Suppressor macrophage (primary cell): ENCODE measurements around the gene FAM20C.
A peak's percentile ranks its signal among the peaks of the same experiment; 100 is the strongest.

Experiments used
- DNase-seq, 4 experiments: peaks; one replicate each; pipeline ENCODE4 v3.0.0-alpha.2; 2020 to 2022

The FAM20C gene

GRCh38 chr7:258476-259190 lies 66.3 kb downstream of the FAM20C start:
- DNase-seq = no peak

- no peak for DNase-seq
Measured at GRCh38 chr7:259191-259505, 66.8 kb downstream of the FAM20C start.

- DNase-seq = peak in 1 of 4 experiments; percentile 1
Measured at GRCh38 chr7:259751-260405, 67.5 kb downstream of the FAM20C start.

DNA sequence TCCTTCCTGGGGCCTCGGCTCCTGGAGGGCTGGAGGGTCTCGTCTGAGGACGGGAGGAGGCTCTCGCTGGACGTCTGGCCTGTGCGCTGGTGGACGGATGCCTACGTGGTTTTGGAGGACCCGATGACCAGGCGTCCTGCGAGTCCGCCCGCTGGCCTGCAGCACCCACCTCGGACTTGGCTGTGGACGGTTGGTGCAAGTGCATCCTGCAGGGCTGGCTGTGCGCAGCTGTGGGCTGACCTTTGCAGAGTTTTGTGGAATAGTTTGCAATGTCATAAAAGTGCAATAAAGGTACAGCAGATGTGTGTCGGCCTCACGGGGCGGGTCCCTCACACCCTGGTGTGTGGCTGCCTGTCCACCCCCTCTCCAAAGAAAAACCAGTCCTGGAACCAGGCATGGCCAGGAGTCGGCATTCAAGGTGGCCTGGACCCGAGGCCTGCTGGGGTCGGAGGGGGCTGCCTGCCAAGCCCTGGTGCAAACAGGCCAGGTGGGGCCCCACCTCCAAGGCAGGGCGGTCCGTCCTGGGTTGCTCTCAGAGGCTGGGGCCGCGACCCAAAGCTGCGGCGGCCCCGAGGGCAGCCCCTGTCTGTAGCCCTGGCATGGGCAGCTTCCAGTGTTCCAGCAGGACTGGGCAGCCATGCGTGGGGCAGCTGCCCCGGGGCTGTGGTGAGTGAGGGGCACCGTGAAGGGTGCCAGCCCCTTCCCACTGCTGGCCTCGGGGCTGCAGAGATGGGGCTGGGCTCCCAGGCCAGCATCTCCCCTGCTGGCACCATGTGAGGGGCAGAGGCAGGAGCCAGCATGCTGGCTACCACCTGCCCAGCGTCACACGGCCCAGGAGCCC lies 68.3 kb downstream of the FAM20C start:
- DNase-seq = peak in 1 of 4 experiments; percentile 4

GRCh38 chr7:261341-262250 lies 69.2 kb downstream of the FAM20C start:
- DNase-seq = peak in 3 of 4 experiments; percentile 3 to 42 (median 6)

DNA sequence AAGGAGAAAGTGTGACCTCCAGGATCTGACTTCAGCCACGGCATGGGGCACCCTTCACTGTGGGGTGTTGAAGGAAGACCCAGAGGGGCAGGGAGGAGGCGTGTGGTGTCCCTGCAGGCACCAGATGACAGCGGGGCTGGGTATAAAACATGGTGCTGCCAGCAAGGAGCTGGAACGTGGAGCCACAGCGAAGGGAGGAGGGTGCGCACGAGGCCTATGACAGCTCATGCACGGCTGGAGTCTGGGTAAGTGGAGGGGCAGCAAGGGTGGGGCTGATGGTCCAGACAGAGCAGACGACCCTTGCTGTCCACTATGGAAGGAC lies 69.8 kb downstream of the FAM20C start:
- DNase-seq = peak in 2 of 4 experiments; percentile 4 to 17

DNA sequence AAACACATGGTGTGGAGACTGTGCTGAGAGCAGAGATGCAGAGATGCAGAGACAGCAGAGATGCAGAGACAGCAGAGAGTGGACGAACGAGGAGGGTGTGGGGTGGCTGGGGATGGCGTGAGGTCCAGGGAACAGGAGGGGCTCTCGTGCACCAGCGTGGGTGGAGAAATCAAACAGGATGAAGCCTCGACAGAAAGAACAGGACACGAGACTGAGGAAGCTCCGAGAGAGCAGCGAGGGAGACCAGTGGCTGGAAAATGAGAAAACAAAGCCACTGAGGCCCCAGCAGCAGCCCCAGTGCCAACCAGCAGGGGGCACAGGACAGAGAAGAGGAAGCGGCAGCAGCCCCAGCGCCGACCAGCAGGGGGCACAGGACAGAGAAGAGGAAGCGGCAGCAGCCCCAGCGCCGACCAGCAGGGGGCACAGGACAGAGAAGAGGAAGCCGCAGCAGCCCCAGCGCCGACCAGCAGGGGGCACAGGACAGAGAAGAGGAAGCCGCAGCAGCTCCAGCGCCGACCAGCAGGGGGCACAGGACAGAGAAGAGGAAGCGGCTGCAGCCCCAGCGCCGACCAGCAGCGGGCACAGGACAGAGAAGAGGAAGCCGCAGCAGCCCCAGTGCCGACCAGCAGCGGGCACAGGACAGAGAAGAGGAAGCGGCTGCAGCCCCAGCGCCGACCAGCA lies 70.4 kb downstream of the FAM20C start:
- peak in 2 of 4 experiments; percentile 6 to 43 for DNase-seq

GRCh38 chr7:263483-264351 lies 71.3 kb downstream of the FAM20C start:
- DNase-seq = peak in 3 of 4 experiments; percentile 45 to 55 (median 53)

GRCh38 chr7:264541-265191 lies 72.3 kb downstream of the FAM20C start:
- DNase-seq = peak in 3 of 4 experiments; percentile 24 to 36 (median 25)

DNA sequence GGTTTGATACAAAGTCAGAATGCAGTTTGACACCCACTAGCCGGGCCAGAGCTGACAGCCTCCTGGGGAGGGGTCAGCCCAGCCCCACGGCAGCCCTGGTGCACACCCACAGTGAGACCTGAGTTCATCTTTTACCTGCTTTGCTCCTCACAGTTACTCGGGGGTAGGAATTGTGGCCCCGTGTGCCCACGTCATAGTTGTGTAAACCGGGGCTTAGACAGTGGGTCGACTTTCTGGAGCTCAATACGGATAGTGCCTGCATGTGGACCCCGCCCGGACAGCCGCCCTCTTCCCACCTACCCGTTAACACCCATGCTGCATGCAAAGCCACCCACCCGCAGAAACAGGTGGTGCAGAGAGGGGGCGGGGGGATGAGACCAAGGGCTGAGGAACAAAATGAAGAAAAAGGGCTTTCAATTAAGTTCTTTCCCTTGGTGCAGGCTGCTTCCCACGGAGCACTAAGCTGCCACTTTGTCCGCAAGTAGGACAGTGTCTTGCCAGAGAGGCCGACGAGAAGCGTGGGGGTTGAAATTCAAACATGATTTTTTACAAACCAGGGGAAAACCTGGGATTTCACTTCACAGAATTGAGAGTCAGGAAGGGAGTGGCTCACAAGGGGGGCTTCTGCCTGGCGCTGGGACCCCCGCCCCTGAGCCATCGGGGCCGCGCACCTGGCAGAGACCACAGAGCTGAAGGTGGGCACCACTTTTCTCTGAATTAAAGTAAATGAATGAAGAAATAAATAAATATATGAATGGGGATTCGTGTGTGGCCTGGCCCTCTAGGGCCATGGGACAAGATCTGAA lies 73.0 kb downstream of the FAM20C start:
- DNase-seq = peak in 2 of 4 experiments; percentile 17 to 21

DNA sequence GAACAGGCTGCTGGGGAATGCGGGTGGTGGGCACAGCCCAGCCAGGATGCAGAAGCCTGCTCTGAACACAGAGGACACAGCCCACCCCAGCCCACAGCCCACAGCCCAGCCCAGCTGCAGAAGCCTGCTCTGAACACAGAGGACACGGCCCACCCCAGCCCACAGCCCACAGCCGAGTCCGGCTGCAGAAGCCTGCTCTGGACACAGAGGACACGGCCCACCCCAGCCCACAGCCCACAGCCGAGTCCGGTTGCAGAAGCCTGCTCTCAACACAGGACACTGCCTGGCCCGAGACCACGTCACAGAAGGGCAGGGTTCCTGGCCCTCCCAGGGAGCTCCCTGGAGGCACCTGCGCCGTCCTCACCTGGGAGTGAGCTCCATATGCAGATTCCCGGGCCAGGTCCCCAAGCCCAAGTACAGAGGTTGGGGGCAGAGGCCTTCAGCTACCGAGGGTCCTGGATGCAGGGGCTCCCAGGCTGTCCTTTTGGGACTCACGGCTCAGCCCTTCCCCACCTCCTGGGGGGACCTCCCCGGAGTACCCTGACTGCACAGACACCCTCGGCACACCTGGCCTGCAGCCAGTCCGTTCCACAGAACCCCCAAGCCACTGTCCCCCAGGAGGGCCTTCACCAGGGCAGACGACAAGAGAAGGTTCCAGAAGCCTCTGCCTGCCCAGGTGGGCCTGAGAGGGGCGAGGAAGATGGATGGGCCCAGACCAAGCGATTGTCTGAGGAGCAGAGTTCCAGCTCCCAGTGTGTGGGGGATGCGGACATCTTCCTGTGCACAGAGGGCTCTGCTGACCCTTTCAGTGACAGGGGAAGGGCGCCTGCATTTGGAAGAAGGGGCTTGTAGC lies 73.9 kb downstream of the FAM20C start:
- DNase-seq = peak in 2 of 4 experiments; percentile 14 to 34

GRCh38 chr7:266851-267840 lies 74.8 kb downstream of the FAM20C start:
- DNase-seq = peak in 1 of 4 experiments; percentile 49

DNA sequence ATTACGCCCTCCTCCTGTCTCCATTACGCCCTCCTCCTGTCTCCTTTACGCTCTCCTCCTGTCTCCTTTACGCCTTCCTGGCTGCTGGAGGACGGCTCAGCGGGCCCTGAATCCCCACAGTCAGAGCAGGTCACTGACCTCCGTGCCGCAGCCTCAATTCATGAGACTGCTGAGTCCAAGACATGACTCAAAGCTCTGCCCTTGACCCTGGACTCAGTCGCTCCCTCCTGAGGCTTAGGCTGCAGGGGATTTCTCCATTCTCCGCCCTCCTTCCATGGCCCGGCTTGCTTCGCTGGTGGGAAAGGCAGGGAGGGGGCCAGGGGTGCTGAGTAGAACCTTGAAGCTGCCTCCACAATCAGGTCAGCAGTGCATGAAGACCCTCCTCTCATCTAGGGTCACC lies 76.6 kb downstream of the FAM20C start:
- DNase-seq = peak in 1 of 4 experiments; percentile 30

GRCh38 chr7:269721-270120 lies 77.3 kb downstream of the FAM20C start:
- peak in 1 of 4 experiments; percentile 15 for DNase-seq

DNA sequence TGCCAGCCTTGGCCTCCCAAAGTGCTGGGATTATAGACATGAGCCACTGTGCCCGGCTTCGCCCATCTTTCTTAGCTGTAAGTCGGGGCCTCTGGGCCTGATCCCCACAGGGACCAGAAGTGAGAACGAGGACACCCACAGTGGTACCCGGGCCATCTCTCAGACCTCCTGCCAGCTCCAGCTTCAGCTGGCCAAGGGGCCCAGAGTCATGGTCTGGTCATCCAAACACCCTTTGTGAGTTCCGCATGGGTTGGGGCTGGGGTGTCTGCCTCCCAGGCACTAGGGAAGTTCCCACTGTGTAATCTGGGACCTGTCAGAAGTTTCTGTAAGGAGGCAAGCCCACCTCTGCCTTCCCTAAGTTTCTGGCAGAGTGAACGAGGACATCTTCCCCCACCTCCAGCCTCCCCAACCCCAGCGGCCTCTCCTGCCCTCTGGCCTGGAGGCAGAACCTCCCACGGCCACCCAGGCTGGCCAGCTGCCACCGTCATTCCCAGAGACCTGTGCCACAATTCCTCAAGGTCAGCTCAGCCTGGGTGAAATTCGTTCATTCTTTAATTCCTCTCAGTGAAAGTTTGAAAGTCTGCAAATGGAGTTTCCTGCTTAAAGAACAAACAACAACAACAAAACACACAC lies 78.1 kb downstream of the FAM20C start:
- peak in 1 of 4 experiments; percentile 37 for DNase-seq
